Kidney (tissue), 14 donors: ENCODE measurements around the gene MAML2. TPM values are rescaled to one million over a fixed set of nuclear protein-coding genes. Genes with fewer than 3 reads are reported as not detected.
A peak's percentile ranks its signal among the peaks of the same experiment; 100 is the strongest.

Experiments used
- DNase-seq, 5 donors: peaks; one replicate each; pipeline ENCODE4 v3.0.0-alpha.2; 2013 to 2020
- FAIRE-seq: peaks from 2 replicates; lab custom pipeline; 2012; peaks lifted over from hg19 to GRCh38; lab: Jason Lieb, UNC
- H3K27ac ChIP-seq, 2 donors: one replicate each; pipeline ENCODE4 v1.7.0; 2013; ENCODE audit warnings: low read depth in 2 of 2, low read length in 2 of 2, inconsistent platforms in 1 of 2
- H3K27me3 ChIP-seq: one replicate; pipeline ENCODE4 v1.7.1; 2013; ENCODE audit warnings: low read length, inconsistent platforms; ENCODE audit not compliant: control insufficient read depth, insufficient read depth
- H3K36me3 ChIP-seq, 3 donors: one replicate each; pipeline versions ENCODE4 v1.7.0 to v1.7.1; 2013; ENCODE audit warnings: low read length in 3 of 3, control low read depth in 1 of 3, inconsistent platforms in 1 of 3; ENCODE audit not compliant: insufficient read depth in 3 of 3, control insufficient read depth in 2 of 3
- H3K4me1 ChIP-seq, 3 donors: one replicate each; pipeline versions ENCODE4 v1.7.0 to v1.7.1; 2013; ENCODE audit warnings: low read length in 3 of 3, inconsistent platforms in 1 of 3, low read depth in 1 of 3; ENCODE audit not compliant: control insufficient read depth in 2 of 3, insufficient read depth in 2 of 3
- H3K4me3 ChIP-seq, 3 donors: one replicate each; pipeline versions ENCODE4 v1.7.0 to v1.8.1; 2013; ENCODE audit warnings: low read length in 3 of 3, control low read depth in 1 of 3, inconsistent platforms in 1 of 3
- H3K9ac ChIP-seq, 3 donors: one replicate each; pipeline versions ENCODE4 v1.7.0 to v1.7.1; 2013; ENCODE audit warnings: low read length in 3 of 3, control low read depth in 1 of 3, inconsistent platforms in 1 of 3
- H3K9me3 ChIP-seq, 3 donors: one replicate each; pipeline versions ENCODE4 v1.7.0 to v1.7.1; 2013; ENCODE audit warnings: low read length in 3 of 3, control low read depth in 1 of 3, inconsistent platforms in 1 of 3; ENCODE audit not compliant: control insufficient read depth in 2 of 3, insufficient read depth in 1 of 3
- CTCF ChIP-seq: IDR thresholded peaks from 3 replicates; pipeline ENCODE4 v1.5.1; 2012; ENCODE audit warnings: mild to moderate bottlenecking, moderate library complexity, borderline replicate concordance; ENCODE audit not compliant: insufficient read depth; ENCODE audit errors: extremely low read depth
- intact Hi-C: fragments of 100-400 bp; cut with DNase I; formaldehyde crosslinking; loops from one replicate; pipeline ENCODE4 v1.11.1; 2022
- polyA plus RNA-seq: library from polyadenylated mRNA; stranded (reverse); fragments of 350-450 nt; fragmentation: Illumina TruSeq; extraction: RNeasy Lipid Tissue Mini Kit (QIAGEN cat#74804); gene quantifications from one replicate; pipeline ENCODE4 v1.2.3, GENCODE V29; 2014; ENCODE audit warnings: low read depth, low replicate concordance; ENCODE audit not compliant: insufficient read depth
- total RNA-seq: library from RNA; stranded (reverse); fragmentation: NEBNext Ultra II Directional; extraction: Animal tissue kit (Norgen Biotek cat#: 25700); gene quantifications from one replicate; pipeline ENCODE4 v1.2.1, GENCODE V29; 2021
- donor health status: control.
- donor health status: control.
- donor health status: control.
- donor health status: control.
- donor health status: control.
- donor health status: DM: yes; HTN: yes; CAD: no.
- donor health status: Normal renal cell carcinoma (clear cell type).

The MAML2 gene
- total and polyA plus RNA-seq, 2 donors from 2014 or later: 4.9 to 32.3 TPM

GRCh38 chr11:95977534-95978174 lies 365.3 kb downstream of the MAML2 start:
- intact Hi-C loops: no loop called here
- Histone ChIP-seq H3K36me3 (peaks cover 6 to 39% (median 11%) of the 10 kb centered on the region in 3 donors), H3K27ac (no peak overlapping the region), H3K4me3 (no peak overlapping the region), H3K4me1 (no peaks in the 10 kb centered on the region), H3K9ac (no peak overlapping the region), H3K9me3 (no peaks in the 10 kb centered on the region), H3K27me3 (no peaks in the 10 kb centered on the region)
- TF ChIP-seq CTCF: no peak
- no peak for FAIRE-seq
- DNase-seq: no peak

GRCh38 chr11:95976550-95976949 lies 366.4 kb downstream of the MAML2 start:
- DNase-seq: no peak
- intact Hi-C loops: no loop called here
- H3K4me1 ChIP-seq: no peaks in the 10 kb centered on the region

GRCh38 chr11:95975343-95975742 lies 367.7 kb downstream of the MAML2 start:
- peaks cover 6 to 18% (median 11%) of the 10 kb centered on the region in 3 donors for H3K36me3 ChIP-seq
- no peak overlapping the region for H3K9ac ChIP-seq
- no peaks in the 10 kb centered on the region for H3K4me1 ChIP-seq
- no peaks in the 10 kb centered on the region for H3K27me3 ChIP-seq
- no peak overlapping the region for H3K4me3 ChIP-seq
- intact Hi-C loops: no loop called here
- TF ChIP-seq CTCF: no peak
- H3K9me3 ChIP-seq: no peaks in the 10 kb centered on the region
- FAIRE-seq (no peak), DNase-seq (no peak)
- H3K27ac ChIP-seq: no peak overlapping the region

More at GRCh38 chr11:95976550-95976949, 366.4 kb downstream of the MAML2 start:
- H3K36me3 ChIP-seq: peaks cover 6 to 28% (median 11%) of the 10 kb centered on the region in 3 donors
- H3K27ac ChIP-seq: no peak overlapping the region
- no peak for FAIRE-seq
- H3K9me3 ChIP-seq: no peaks in the 10 kb centered on the region
- TF ChIP-seq CTCF: no peak
- H3K9ac ChIP-seq: no peak overlapping the region
- H3K4me3 ChIP-seq: no peak overlapping the region
- H3K27me3 ChIP-seq: no peaks in the 10 kb centered on the region

- FAIRE-seq (no peak), DNase-seq (peak in 3 of 5 donors; percentile 12 to 69 (median 24))
- Histone ChIP-seq H3K9me3 (no peaks in the 10 kb centered on the region), H3K4me1 (no peaks in the 10 kb centered on the region), H3K4me3 (no peak overlapping the region), H3K27ac (no peak overlapping the region), H3K36me3 (no peaks in the 10 kb centered on the region), H3K9ac (no peak overlapping the region), H3K27me3 (no peaks in the 10 kb centered on the region)
- TF ChIP-seq CTCF: no peak
- intact Hi-C loops: no loop called here
Measured at GRCh38 chr11:95972060-95972459, 370.9 kb downstream of the MAML2 start.
